Left colon (tissue), 2 donors: ENCODE measurements around the gene MPRIP. TPM values are rescaled to one million over a fixed set of nuclear protein-coding genes. Genes with fewer than 3 reads are reported as not detected.
A peak's percentile ranks its signal among the peaks of the same experiment; 100 is the strongest.
"Not testable (repeated sequence)": the region's sequence is repeated elsewhere in the genome, so short reads cannot be mapped to it uniquely, and the experiment has no call there.

Experiments
- ATAC-seq: fragments of 200-7000 bp; cut with Tn5 transposase; one replicate; pipeline ENCODE4 v1.9.1; 2020; ENCODE audit warnings: mild to moderate bottlenecking, moderate library complexity
- DNase-seq, 2 donors: peaks; one replicate each; pipeline ENCODE4 v3.0.0-alpha.2; 2020
- intact Hi-C, 2 donors: fragments of 100-400 bp; cut with DNase I in 1 of 2; cut with micrococcal nuclease in 1 of 2; formaldehyde crosslinking; loops; one replicate each; pipeline versions ENCODE4 v1.11.2 to v1.14.0; 2022; cut with DNase I, micrococcal nuclease
- total RNA-seq, 2 donors: library from RNA; stranded (reverse); fragmentation: NEBNext Ultra II Directional; extraction: Animal tissue kit (Norgen Biotek cat#: 25700); gene quantifications; one replicate each; pipeline ENCODE4 v1.2.1, GENCODE V29; 2021
- donor health status: DM: no; HTN: no; CAD: no.
- donor health status: DM: yes; HTN: yes; CAD: no.

MPRIP gene
- total RNA-seq, 2 donors from 2014 or later: 160 to 169 TPM

GRCh38 chr17:17126131-17127110 lies 84.2 kb downstream of the MPRIP start:
- intact Hi-C loops: loop anchor here in 1 of 2 donors (10.0 kb wide), 1 partner anchor 122 kb away; no protein-coding TSS in a partner anchor
- no peak for ATAC-seq
- DNase-seq: no peak

GRCh38 chr17:17127156-17127555 lies 84.9 kb downstream of the MPRIP start:
- ATAC-seq: no peak
- intact Hi-C loops: loop anchor here in 1 of 2 donors (10.0 kb wide), 1 partner anchor 122 kb away; no protein-coding TSS in a partner anchor

GRCh38 chr17:17127730-17128291 lies 85.6 kb downstream of the MPRIP start:
- no peak for DNase-seq
- intact Hi-C loops: loop anchor here in 1 of 2 donors (10.0 kb wide), 1 partner anchor 123 kb away; no protein-coding TSS in a partner anchor
- no peak for ATAC-seq

More at GRCh38 chr17:17127156-17127555, 84.9 kb downstream of the MPRIP start:
- no peak for DNase-seq

- ATAC-seq (no peak), DNase-seq (no peak)
- intact Hi-C loops: loop anchor here in 1 of 2 donors (10.0 kb wide), 1 partner anchor 124 kb away; no protein-coding TSS in a partner anchor
These were observed 86.3 kb downstream of the MPRIP start for GRCh38 chr17:17128476-17129075.

- DNase-seq (no peak), ATAC-seq (no peak)
- intact Hi-C loops: loop anchor here in 1 of 2 donors (10.0 kb wide), 1 partner anchor 125 kb away; no protein-coding TSS in a partner anchor
These were observed 87.2 kb downstream of the MPRIP start for GRCh38 chr17:17129466-17129865.

- intact Hi-C loops: no loop called here
- DNase-seq (no peak), ATAC-seq (no peak)
These were observed 88.0 kb downstream of the MPRIP start for GRCh38 chr17:17130077-17130844.

GRCh38 chr17:17131839-17132238 lies 89.6 kb downstream of the MPRIP start:
- no peak for DNase-seq
- no peak for ATAC-seq
- intact Hi-C loops: no loop called here

GRCh38 chr17:17132746-17133145 lies 90.5 kb downstream of the MPRIP start:
- ATAC-seq (no peak), DNase-seq (no peak)
- intact Hi-C loops: no loop called here

- ATAC-seq (no peak), DNase-seq (no peak)
- intact Hi-C loops: no loop called here
These were observed 92.0 kb downstream of the MPRIP start for GRCh38 chr17:17134051-17134956.

- no peak for DNase-seq
- no peak for ATAC-seq
- intact Hi-C loops: no loop called here
These were observed 92.7 kb downstream of the MPRIP start for GRCh38 chr17:17134957-17135333.

GRCh38 chr17:17136221-17136620 lies 94.0 kb downstream of the MPRIP start:
- intact Hi-C loops, ATAC-seq, DNase-seq: not testable (repeated sequence)

- no peak for ATAC-seq
- no peak for DNase-seq
- intact Hi-C loops: no loop called here
These were observed 95.7 kb downstream of the MPRIP start for GRCh38 chr17:17137731-17138585.

- intact Hi-C loops: no loop called here
- ATAC-seq: no peak
- no peak for DNase-seq
These were observed 97.8 kb downstream of the MPRIP start for GRCh38 chr17:17139972-17140589.

- DNase-seq: no peak
- ATAC-seq: no peak
- intact Hi-C loops: no loop called here
These were observed 98.3 kb downstream of the MPRIP start for GRCh38 chr17:17140590-17140980.

GRCh38 chr17:17141279-17141678 lies 99.0 kb downstream of the MPRIP start:
- DNase-seq (no peak), ATAC-seq (no peak)
- intact Hi-C loops: no loop called here

GRCh38 chr17:17141860-17142552 lies 99.7 kb downstream of the MPRIP start:
- intact Hi-C loops: no loop called here
- no peak for DNase-seq

More at GRCh38 chr17:17141860-17142552, 99.7 kb downstream of the MPRIP start:
- peak; percentile 24 for ATAC-seq
